ENCODE measurements around the gene CSNK1G1. TPM values are rescaled to one million over a fixed set of nuclear protein-coding genes. Genes with fewer than 3 reads are reported as not detected.

CSNK1G1 gene
- total RNA-seq, 1 donor from 2014 or later = 37.0 TPM

DNA sequence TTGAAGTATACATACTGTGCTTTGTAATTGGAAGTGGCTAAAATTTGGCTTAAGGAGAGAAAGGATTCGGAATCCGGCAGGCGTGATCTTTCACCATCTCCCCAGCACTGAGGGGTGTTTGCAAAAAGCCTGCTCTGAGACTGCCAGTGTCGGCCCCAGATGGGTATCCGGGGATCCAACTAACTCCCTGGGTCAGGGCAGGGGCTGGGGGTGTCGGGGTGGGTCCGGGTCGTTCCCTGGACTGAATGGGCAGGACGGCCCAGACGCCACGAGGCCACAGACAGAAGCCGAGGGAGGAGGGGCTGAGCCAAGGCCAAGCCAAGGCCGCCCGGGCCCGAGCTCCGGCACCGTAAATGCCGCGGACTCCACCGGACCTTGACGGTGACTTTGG lies 193.5 kb downstream of the CSNK1G1 start:
- Mint-ChIP-seq H3K4me1 (ENCODE audit: low read depth, unreplicated experiment) (peaks cover 36% of the 10 kb centered on the region), H3K27ac (ENCODE audit: unreplicated experiment) (peak overlapping the region; percentile 91), H3K9me3 (ENCODE audit: unreplicated experiment) (no peaks in the 10 kb centered on the region), H3K4me3 (ENCODE audit: unreplicated experiment) (peak overlapping the region; percentile 92), H3K27me3 (ENCODE audit: low read depth, unreplicated experiment) (no peaks in the 10 kb centered on the region), H3K36me3 (ENCODE audit: low read depth, unreplicated experiment) (peaks cover 24% of the 10 kb centered on the region)
- peak overlapping the region; percentile 68 for H2AFZ ChIP-seq (ENCODE audit: low read depth, low read length)
- no peaks in the 10 kb centered on the region for H3K9me3 ChIP-seq (ENCODE audit: insufficient read depth, low read depth, low read length)
- peak overlapping the region; percentile 99 for H3K4me2 ChIP-seq (ENCODE audit: low read length)
- peaks cover 25% of the 10 kb centered on the region for H3K4me1 ChIP-seq (ENCODE audit: insufficient read depth, low read length)
- TF ChIP-seq CTCF (IDR thresholded peaks at IDR 0.05; ENCODE audit: insufficient read depth, low read depth, low read length) (no peak), EZH2 (IDR thresholded peaks at IDR 0.05; ENCODE audit: insufficient read depth, low read length) (no peak)
- H3K36me3 ChIP-seq (ENCODE audit: insufficient read depth, low read length) = peaks cover 28% of the 10 kb centered on the region
- FAIRE-seq (no peak), DNase-seq (ENCODE audit: low read depth) (no peak)
- H3K9ac ChIP-seq (ENCODE audit: low read length) = peak overlapping the region; percentile 92
- H3K27ac ChIP-seq (ENCODE audit: low read depth, low read length) = peak overlapping the region; percentile 85
- peaks cover 47% of the 10 kb centered on the region for H4K20me1 ChIP-seq (ENCODE audit: insufficient read depth, low read length)
- H3K27me3 ChIP-seq (ENCODE audit: insufficient read depth, low read length) = no peaks in the 10 kb centered on the region
- peaks cover 51% of the 10 kb centered on the region for H3K79me2 ChIP-seq (ENCODE audit: insufficient read depth, low read length)
- peak overlapping the region; percentile 87 for H3K4me3 ChIP-seq (ENCODE audit: insufficient read depth, low read depth, low read length)

GRCh38 chr15:64161688-64162477 lies 194.1 kb downstream of the CSNK1G1 start:
- H3K36me3 Mint-ChIP-seq (ENCODE audit: low read depth, unreplicated experiment) = peaks cover 22% of the 10 kb centered on the region
- Histone ChIP-seq H3K27me3 (ENCODE audit: insufficient read depth, low read length) (no peaks in the 10 kb centered on the region), H3K36me3 (ENCODE audit: insufficient read depth, low read length) (peaks cover 34% of the 10 kb centered on the region), H2AFZ (ENCODE audit: low read depth, low read length) (no peak overlapping the region), H4K20me1 (ENCODE audit: insufficient read depth, low read length) (peaks cover 53% of the 10 kb centered on the region), H3K79me2 (ENCODE audit: insufficient read depth, low read length) (peaks cover 51% of the 10 kb centered on the region), H3K4me1 (ENCODE audit: insufficient read depth, low read length) (peaks cover 25% of the 10 kb centered on the region), H3K9ac (ENCODE audit: low read length) (peak overlapping the region; percentile 92), H3K9me3 (ENCODE audit: insufficient read depth, low read depth, low read length) (no peaks in the 10 kb centered on the region), H3K4me3 (ENCODE audit: insufficient read depth, low read depth, low read length) (peak overlapping the region; percentile 87), H3K4me2 (ENCODE audit: low read length) (peak overlapping the region; percentile 99), H3K27ac (ENCODE audit: low read depth, low read length) (peak overlapping the region; percentile 85)
- H3K27ac Mint-ChIP-seq (ENCODE audit: unreplicated experiment) = peak overlapping the region; percentile 91
- TF ChIP-seq CTCF (IDR thresholded peaks at IDR 0.05; ENCODE audit: insufficient read depth, low read depth, low read length) (no peak), EZH2 (IDR thresholded peaks at IDR 0.05; ENCODE audit: insufficient read depth, low read length) (no peak)
- H3K9me3 Mint-ChIP-seq (ENCODE audit: unreplicated experiment) = no peaks in the 10 kb centered on the region
- H3K27me3 Mint-ChIP-seq (ENCODE audit: low read depth, unreplicated experiment) = no peaks in the 10 kb centered on the region
- DNase-seq (ENCODE audit: low read depth) (no peak), FAIRE-seq (no peak)
- H3K4me3 Mint-ChIP-seq (ENCODE audit: unreplicated experiment) = peak overlapping the region; percentile 92
- peaks cover 37% of the 10 kb centered on the region for H3K4me1 Mint-ChIP-seq (ENCODE audit: low read depth, unreplicated experiment)
